Fibroblast of pulmonary artery (primary cell): Measurements from ENCODE around the gene BRF1.

Experiments used
- DNase-seq: peaks from one replicate; pipeline ENCODE4 v3.0.0-alpha.2; 2010; ENCODE audit warnings: low read depth
- H3K4me3 ChIP-seq: replicated peaks from 2 replicates; pipeline ENCODE4 v1.5.1; 2011; ENCODE audit warnings: low read depth, mild to moderate bottlenecking, control low read depth, low read length, moderate library complexity
- TF ChIP-seq, protein P1 (sequence below): IDR thresholded peaks from 2 replicates; pipeline ENCODE4 v1.5.1; 2011; ENCODE audit warnings: mild to moderate bottlenecking, control low read depth, low read length, inconsistent platforms; ENCODE audit errors: missing control alignments

Gene BRF1

GRCh38 chr14:105240811-105241576, 59.8 kb downstream of the BRF1 start:
- TF ChIP-seq, protein P1, sequence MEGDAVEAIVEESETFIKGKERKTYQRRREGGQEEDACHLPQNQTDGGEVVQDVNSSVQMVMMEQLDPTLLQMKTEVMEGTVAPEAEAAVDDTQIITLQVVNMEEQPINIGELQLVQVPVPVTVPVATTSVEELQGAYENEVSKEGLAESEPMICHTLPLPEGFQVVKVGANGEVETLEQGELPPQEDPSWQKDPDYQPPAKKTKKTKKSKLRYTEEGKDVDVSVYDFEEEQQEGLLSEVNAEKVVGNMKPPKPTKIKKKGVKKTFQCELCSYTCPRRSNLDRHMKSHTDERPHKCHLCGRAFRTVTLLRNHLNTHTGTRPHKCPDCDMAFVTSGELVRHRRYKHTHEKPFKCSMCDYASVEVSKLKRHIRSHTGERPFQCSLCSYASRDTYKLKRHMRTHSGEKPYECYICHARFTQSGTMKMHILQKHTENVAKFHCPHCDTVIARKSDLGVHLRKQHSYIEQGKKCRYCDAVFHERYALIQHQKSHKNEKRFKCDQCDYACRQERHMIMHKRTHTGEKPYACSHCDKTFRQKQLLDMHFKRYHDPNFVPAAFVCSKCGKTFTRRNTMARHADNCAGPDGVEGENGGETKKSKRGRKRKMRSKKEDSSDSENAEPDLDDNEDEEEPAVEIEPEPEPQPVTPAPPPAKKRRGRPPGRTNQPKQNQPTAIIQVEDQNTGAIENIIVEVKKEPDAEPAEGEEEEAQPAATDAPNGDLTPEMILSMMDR: no peak
- no peak for DNase-seq
- no peak overlapping the region for H3K4me3 ChIP-seq

- TF ChIP-seq, protein P1: no peak
- H3K4me3 ChIP-seq: no peak overlapping the region
- DNase-seq: no peak
These were observed 71.6 kb downstream of the BRF1 start for GRCh38 chr14:105229099-105229655.

- no peak overlapping the region for H3K4me3 ChIP-seq
- TF ChIP-seq, protein P1: no peak
- no peak for DNase-seq
These were observed 72.2 kb downstream of the BRF1 start for GRCh38 chr14:105228562-105228961.

- no peak overlapping the region for H3K4me3 ChIP-seq
- TF ChIP-seq, protein P1: no peak
- DNase-seq: no peak
These were observed 73.5 kb downstream of the BRF1 start for GRCh38 chr14:105227346-105227745.

GRCh38 chr14:105226198-105226597, 74.6 kb downstream of the BRF1 start:
- no peak for DNase-seq
- TF ChIP-seq, protein P1: no peak

DNA sequence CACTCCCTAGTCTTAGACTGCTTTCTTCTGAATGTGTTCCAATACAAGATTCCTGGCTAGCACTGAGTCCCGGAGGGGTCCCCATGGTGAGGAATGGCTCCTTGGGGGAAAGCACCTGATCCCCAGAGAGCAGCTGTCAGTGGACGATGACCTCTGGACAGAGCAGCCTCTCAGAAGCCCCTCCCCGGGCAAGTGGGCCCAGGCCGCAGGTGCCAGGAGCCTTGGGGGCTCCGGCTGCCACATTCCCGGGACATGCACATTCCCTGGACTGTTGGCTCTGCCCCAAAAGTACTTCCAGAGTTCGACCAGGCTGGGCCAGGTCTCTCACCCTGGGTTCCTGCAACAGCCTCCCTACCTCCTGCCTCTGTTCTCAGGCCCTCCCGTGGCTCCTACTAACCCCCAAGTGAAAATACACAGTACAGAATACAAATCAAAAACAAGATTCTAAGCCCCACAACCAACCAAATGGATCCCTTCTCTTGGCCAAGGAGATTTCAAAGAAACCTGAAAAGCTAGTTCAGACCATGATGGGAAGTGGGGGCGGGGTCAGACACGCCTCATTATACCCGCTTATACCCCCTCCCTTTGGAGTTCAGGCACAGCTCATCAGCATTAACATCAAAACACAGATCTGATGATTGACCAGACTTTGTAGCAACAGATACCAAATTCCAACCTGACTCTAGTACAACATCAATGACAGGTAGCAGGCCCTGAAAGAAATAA, 75.8 kb downstream of the BRF1 start:
- TF ChIP-seq, protein P1: no peak

More at GRCh38 chr14:105226198-105226597, 74.6 kb downstream of the BRF1 start:
- no peak overlapping the region for H3K4me3 ChIP-seq

More for the DNA sequence above, 75.8 kb downstream of the BRF1 start:
- DNase-seq: no peak
- H3K4me3 ChIP-seq: no peak overlapping the region
